OCI-M2 (cell line): Measurements from ENCODE around the gene PCGF2.
"Not testable (repeated sequence)": the region's sequence is repeated elsewhere in the genome, so short reads cannot be mapped to it uniquely, and the experiment has no call there.

Experiments
- DNase-seq: peaks from one replicate; lab custom pipeline; 2025; ENCODE audit not compliant: unreplicated experiment; lab: John Stamatoyannopoulos, UW

PCGF2 gene

DNA sequence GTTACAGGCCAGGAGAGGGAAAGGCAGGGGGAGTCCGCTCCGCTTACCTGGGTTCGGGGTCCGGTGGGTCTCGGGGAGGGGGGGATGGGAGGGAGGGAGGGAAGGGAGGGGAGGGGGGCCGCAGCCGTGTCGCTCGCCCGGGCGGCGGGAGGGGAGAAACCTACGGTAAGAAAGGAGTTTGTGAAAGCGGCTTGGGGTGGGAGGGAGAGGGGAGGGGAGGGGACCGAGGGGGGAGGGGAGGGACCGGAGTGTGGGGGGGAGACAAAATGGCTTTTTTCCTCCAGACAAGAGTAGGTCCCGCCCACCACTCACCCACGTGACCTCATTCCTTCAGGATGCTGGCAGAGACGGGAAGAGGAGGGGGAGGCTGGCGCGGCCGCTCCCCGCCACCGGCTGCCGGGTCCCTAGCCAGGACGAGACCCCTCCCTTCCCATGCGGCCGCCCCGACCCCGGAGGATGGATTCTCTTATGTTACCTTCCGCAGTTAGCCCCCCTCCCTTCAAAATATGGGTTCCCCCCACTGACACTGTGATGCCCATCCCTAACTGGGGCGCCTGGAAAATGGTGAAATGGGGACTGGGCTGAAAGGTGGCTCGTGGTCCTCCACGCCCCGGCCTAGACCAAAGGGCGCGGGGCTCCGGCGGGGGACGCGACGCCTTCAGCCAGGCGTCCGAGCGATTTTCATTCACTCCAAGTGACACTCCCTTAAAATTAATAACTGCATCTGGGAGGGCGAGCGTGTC is at the start of gene PCGF2:
Gene PCGF2 (minus strand): TSS at position 188 of the 743 bp plus-strand sequence. CDS start 7,934 bp downstream, outside the sequence.
- DNase-seq: no peak

- DNase-seq: no peak
These were observed 49.7 kb upstream of the PCGF2 start for GRCh38 chr17:38797828-38798227.

DNA sequence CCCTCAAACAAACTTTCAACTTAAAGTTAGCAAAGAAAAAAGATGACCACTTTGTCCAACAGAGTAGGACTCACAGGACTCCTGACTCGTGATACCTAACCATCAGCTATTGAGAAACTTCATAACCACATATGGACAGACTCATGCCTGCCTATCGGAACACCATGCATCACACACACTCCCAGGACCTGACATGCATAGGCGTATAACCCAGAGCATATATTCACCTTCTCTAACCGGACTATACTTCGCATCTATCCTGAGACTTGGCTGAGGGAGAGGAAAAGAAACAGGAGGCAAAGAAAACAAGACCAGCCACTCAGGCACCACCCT is 49.0 kb upstream of the PCGF2 start:
- DNase-seq: no peak

DNA sequence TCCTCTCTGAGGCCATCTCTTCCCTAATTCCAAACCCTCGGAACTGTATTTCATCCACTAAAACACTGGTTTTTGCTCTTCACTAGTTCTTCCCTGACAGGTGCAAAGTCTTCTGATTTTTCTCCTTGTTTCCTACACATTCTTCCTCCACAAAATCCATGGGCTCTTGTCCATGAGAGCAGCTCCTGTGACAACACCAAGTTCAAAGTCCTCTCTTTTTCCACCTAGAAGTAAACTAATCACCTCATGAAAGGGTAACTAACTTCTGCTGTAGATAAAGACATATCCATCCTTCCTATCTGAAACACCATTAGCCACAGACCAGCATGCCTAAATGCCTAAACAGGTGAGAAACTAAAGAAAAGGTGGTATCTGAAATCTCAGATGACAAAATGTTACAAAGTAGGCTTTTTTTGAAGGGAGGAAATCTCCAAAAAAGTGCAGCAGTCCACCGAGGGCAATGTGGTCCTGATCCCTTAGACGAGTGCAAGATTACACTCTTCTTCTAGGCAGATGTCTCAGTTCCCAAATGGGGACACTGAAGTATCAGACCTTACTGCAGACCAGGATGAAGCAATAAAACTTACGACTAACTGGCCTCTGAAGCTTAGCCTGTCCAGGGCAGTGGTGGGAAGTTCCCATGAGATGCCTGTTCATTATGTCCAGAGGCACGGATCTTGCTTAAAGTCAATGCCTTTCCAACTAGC is 48.5 kb upstream of the PCGF2 start:
- no peak for DNase-seq

DNA sequence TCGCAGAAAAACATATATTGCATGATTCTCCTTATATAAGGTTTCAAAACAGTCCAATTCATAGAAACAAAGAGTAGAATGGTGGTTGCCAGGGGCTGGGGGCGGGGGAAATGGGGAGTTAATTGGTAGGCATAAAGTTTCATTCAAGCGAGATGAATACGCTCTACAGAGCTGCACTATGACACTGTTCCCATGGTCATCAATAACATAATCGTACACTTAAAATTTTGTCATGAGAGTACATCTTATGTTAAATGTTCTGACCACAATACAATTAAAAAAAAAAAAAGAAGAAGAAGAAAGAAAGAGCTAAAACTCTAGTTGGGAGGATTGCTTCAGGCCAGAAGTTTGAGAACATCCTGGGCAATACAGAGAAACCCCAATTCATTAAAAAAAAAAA is 46.1 kb upstream of the PCGF2 start:
- no peak for DNase-seq

- DNase-seq: no peak
These were observed 43.0 kb upstream of the PCGF2 start for GRCh38 chr17:38791162-38791561.

DNA sequence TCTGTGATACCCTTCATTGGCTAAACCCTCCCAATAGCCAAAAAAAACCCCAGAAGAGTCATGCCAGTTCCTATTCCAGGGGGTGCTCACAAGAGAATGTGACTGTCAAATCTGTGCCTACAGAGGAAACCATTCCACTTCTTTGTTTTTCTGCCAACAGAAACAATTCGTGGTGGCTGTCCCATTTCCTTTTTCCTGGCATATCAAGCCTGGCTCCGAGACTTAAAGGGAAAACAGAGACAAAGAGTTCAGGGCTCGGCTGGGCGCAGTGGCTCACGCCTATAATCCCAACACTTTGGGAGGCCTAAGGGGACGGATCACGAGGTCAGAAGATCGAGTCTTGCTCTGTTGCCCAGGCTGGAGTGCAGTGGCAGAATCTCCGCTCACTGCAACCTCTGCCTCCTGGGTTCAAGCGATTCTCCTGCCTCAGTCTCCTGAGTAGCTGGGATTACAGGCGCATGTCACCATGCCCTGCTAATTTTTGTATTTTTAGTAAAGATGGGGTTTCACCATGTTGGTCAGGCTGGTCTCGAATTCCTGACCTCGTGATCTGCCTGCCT is 42.1 kb upstream of the PCGF2 start:
- DNase-seq: not testable (repeated sequence)

GRCh38 chr17:38789185-38789584 is 41.0 kb upstream of the PCGF2 start:
- DNase-seq: no peak

DNA sequence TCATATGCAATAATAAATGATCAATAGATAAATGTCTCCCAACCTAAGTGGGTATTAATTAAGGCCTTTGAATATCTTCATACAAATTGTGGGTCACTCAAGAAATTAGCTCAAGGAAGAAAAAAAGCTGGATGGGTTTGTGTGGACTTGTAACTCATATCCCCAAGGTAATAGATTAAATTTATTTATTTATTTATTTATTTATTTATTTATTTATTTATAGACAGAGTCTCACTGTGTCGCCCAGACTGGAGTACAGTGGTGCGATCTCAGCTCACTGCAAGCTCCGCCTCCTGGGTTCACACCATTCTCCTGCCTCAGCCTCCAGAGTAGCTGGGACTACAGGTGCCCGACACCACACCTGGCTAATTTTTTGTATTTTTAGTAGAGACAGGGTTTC is 39.9 kb upstream of the PCGF2 start:
- DNase-seq: not testable (repeated sequence)

GRCh38 chr17:38786372-38786771 is 38.2 kb upstream of the PCGF2 start:
- DNase-seq: no peak

GRCh38 chr17:38783227-38783626 is 35.1 kb upstream of the PCGF2 start:
- no peak for DNase-seq

DNA sequence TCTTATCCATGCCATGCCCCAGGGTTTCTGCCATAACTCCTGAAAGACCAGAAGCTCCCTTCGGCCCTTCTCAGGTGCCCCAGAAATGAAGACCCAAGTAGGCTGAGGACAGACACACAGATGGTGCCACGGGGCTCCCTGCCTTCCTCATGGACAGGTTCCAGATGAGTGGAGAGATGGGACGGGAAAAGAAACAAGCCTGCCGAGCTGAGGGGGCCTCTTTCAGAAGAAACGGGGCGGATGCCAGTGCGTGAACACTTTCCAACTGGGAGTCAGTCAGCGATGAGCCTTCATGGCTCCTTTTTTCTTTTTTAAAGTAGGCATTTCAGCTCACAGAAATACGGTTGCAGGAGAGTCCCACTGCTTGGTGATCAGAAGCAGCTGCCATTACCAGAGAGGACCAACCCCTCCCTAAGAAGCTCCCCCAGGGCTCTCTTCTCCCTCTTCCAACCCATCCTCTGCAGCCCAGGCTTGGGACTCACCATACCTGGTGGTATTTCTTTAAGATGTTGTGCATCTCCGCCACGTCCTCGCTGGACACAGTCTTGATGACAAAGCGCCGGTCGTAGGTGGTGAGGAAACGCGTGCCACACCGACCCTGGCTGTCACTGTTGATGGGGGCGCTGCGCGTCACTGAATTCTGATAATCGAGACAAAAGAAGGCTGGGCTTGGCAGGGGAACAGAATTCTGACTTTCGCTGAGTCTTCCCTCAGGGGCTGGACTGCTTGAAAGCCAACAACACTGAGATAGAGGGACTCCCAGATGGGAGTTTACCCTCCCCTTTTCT is 32.0 kb upstream of the PCGF2 start:
- DNase-seq: no peak

GRCh38 chr17:38777641-38778250 is 29.6 kb upstream of the PCGF2 start:
- no peak for DNase-seq

- no peak for DNase-seq
These were observed 25.1 kb upstream of the PCGF2 start for GRCh38 chr17:38773258-38773657.

DNA sequence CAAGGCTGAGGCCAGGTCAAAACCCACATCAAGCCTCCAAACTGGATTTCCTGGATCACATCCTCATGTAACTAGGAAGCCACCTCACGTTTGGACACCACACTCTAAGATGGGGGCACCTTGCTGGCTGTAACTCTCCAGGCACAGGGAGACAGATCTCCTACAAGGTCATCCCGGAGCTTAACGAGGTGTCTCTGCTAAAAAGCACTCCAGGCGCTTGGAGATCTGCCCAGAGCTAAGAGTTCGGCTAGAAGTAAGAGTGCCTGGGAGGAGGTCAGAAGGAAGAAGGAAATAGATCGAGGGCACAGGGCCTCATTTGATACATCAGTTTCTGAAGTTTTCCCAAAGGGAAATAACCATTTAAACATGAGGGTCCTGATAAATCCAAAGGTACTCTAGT is 20.3 kb upstream of the PCGF2 start:
- DNase-seq: no peak

- DNase-seq: no peak
These were observed 18.2 kb upstream of the PCGF2 start for GRCh38 chr17:38766341-38766740.

- DNase-seq: no peak
These were observed 14.1 kb upstream of the PCGF2 start for GRCh38 chr17:38762231-38762630.

- DNase-seq: no peak
These were observed 13.5 kb upstream of the PCGF2 start for GRCh38 chr17:38761612-38762011.

DNA sequence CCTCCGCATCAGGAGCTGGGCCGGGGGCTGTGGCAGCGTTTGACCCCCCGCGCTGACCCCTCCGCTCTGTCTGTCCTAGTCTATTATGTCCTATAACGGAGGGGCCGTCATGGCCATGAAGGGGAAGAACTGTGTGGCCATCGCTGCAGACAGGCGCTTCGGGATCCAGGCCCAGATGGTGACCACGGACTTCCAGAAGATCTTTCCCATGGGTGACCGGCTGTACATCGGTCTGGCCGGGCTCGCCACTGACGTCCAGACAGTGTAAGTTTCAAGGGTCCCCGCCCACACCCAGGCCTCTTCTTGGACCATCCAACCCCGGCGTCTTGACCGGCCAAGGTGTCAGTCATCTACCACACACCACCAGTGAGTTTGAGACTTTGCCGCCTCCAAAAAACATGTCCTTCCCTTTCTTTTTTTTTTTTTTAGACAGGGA is 5.0 kb upstream of the PCGF2 start:
- no peak for DNase-seq

DNA sequence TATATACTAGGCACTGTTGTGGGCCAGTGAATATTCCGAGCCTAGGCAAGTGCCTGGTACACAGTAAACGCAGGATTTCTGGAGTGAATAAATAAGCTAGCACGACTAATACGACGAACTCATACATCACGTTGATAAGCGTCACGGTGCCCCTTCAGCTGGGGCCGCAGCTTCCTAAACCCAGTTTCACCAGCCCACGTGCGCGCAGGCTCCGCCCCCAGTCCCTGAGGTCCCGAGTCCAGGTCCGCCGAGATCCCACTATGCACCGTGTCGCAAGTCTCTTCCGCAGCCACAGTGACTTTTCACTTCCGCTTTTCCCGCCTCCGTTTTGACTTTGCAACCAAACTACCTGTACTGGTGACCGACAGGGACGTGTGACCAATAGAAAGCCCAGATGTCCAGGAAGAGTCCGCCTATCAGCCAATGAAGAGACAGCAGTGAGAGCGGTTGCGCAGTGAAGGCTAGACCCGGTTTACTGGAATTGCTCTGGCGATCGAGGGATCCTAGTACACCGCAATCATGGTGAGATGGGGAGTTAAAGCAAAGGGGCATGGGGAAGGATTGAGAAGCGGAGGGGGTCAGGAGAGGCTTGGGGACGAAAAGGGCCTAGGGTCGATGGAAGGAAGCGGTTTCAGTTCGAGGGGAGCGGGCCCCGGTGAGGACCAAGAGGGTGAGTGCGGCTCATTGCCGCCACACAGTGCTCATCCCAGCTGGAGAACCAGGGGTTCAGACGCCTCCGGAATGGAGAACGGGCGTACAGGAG is 4.4 kb upstream of the PCGF2 start, which contains the start of gene PSMB3:
Gene PSMB3 (plus strand): TSS at position 434 of the 763 bp plus-strand sequence. CDS start 86 bp downstream, at position 520.
- DNase-seq: peak; percentile 77
